Vagina (tissue), 2 donors: Measurements from ENCODE around the gene CPT2. TPM values are rescaled to one million over a fixed set of nuclear protein-coding genes. Genes with fewer than 3 reads are reported as not detected.
"Not testable (repeated sequence)": the region's sequence is repeated elsewhere in the genome, so short reads cannot be mapped to it uniquely, and the experiment has no call there.

Source experiments
- DNase-seq, 2 donors: peaks; one replicate each; pipeline ENCODE4 v3.0.0-alpha.2; 2017; ENCODE audit errors: extremely low spot score in 2 of 2
- H3K27ac ChIP-seq: fragments of 200-600 bp; sonication (generic); one replicate; pipeline ENCODE4 v1.5.1; 2019
- H3K27me3 ChIP-seq: fragments of 200-600 bp; sonication (generic); one replicate; pipeline ENCODE4 v1.5.1; 2019
- H3K36me3 ChIP-seq, 2 donors: fragments of 200-600 bp; sonication (generic); one replicate each; pipeline ENCODE4 v1.5.1; 2017 to 2019
- H3K4me1 ChIP-seq: fragments of 200-600 bp; sonication (generic); one replicate; pipeline ENCODE4 v1.5.1; 2019
- H3K4me3 ChIP-seq, 2 donors: fragments of 200-600 bp; sonication (generic); 1 replicate in 1 of 2; 2 replicates in 1 of 2; pipeline ENCODE4 v1.5.1; 2016 to 2019
- H3K9me3 ChIP-seq: fragments of 200-600 bp; sonication (generic); one replicate; pipeline ENCODE4 v1.5.1; 2019
- CTCF ChIP-seq, 3 experiments: fragments of 450-650 bp in 2 of 3; fragments of 200-600 bp in 1 of 3; sonication (generic) in 1 of 3; IDR thresholded peaks; one replicate each; pipeline ENCODE4 v1.5.1; 2017 to 2019; ENCODE audit warnings: antibody characterized with exemption in 3 of 3, mild to moderate bottlenecking in 2 of 3, moderate library complexity in 2 of 3
- POLR2A ChIP-seq, 2 donors: fragments of 450-650 bp; IDR thresholded peaks; one replicate each; pipeline ENCODE4 v1.6.1; 2017; ENCODE audit warnings: antibody characterized with exemption in 2 of 2, mild to moderate bottlenecking in 2 of 2, moderate library complexity in 2 of 2
- POLR2AphosphoS5 ChIP-seq, 2 donors: sonication (generic); formaldehyde crosslinking; IDR thresholded peaks; one replicate each; pipeline ENCODE4 v1.9.0; 2017; ENCODE audit warnings: antibody characterized with exemption in 2 of 2, mild to moderate bottlenecking in 2 of 2, low read depth in 1 of 2; ENCODE audit not compliant: insufficient read depth in 1 of 2
- intact Hi-C: fragments of 100-400 bp; cut with DNase I; formaldehyde crosslinking; loops from one replicate; pipeline ENCODE4 v1.15.1; 2023
- total RNA-seq: library from RNA; depleted of rRNA; stranded (reverse); fragments of >200 nt; gene quantifications from one replicate; pipeline ENCODE4 v1.2.3, GENCODE V29; 2016

Gene CPT2
- total RNA-seq, 1 donor from 2014 or later, result 16.7 TPM

GRCh38 chr1:53180951-53181350 is 15.7 kb upstream of the CPT2 start:
- DNase-seq, result no peak
- no peaks in the 10 kb centered on the region for H3K36me3 ChIP-seq
- intact Hi-C loops, result loop anchor here (10.0 kb wide), 1 partner anchor 276 kb away; no protein-coding TSS in a partner anchor
- TF ChIP-seq CTCF (IDR thresholded peaks at IDR 0.05) (no peak), POLR2A (IDR thresholded peaks at IDR 0.05) (no peak)
- peak overlapping the region; percentile 70 for H3K27ac ChIP-seq
- H3K27me3 ChIP-seq, result no peaks in the 10 kb centered on the region
- no peak overlapping the region for H3K4me3 ChIP-seq
- no peaks in the 10 kb centered on the region for H3K9me3 ChIP-seq
- H3K4me1 ChIP-seq, result peaks cover 23% of the 10 kb centered on the region

- Histone ChIP-seq H3K36me3 (no peaks in the 10 kb centered on the region), H3K27me3 (no peaks in the 10 kb centered on the region), H3K4me3 (no peak overlapping the region), H3K9me3 (no peaks in the 10 kb centered on the region), H3K27ac (peak overlapping the region; percentile 70), H3K4me1 (peaks cover 23% of the 10 kb centered on the region)
- DNase-seq, result no peak
- TF ChIP-seq CTCF (IDR thresholded peaks at IDR 0.05) (peak; percentile 65 to 80 (median 77)), POLR2A (IDR thresholded peaks at IDR 0.05) (no peak), POLR2AphosphoS5 (IDR thresholded peaks at IDR 0.05; ENCODE audit: insufficient read depth in 1 of 2, low read depth in 1 of 2) (peak in 1 of 2 donors; percentile 32)
- intact Hi-C loops, result loop anchor here (10.0 kb wide), 1 partner anchor 277 kb away; no protein-coding TSS in a partner anchor
These were observed 14.5 kb upstream of the CPT2 start for GRCh38 chr1:53182111-53182593.

GRCh38 chr1:53182716-53183094 is 13.9 kb upstream of the CPT2 start:
- Histone ChIP-seq H3K9me3 (no peaks in the 10 kb centered on the region), H3K27me3 (no peaks in the 10 kb centered on the region), H3K4me3 (no peak overlapping the region), H3K4me1 (peaks cover 23% of the 10 kb centered on the region), H3K36me3 (no peaks in the 10 kb centered on the region), H3K27ac (peak overlapping the region; percentile 70)
- no peak for TF ChIP-seq POLR2A (IDR thresholded peaks at IDR 0.05)
- TF ChIP-seq CTCF (IDR thresholded peaks at IDR 0.05), result no peak
- no peak for TF ChIP-seq POLR2AphosphoS5 (IDR thresholded peaks at IDR 0.05; ENCODE audit: insufficient read depth in 1 of 2, low read depth in 1 of 2)
- intact Hi-C loops, result loop anchor here (10.0 kb wide), 1 partner anchor 278 kb away; no protein-coding TSS in a partner anchor
- DNase-seq, result no peak

- H3K4me3 ChIP-seq, result no peak overlapping the region
- H3K27me3 ChIP-seq, result no peaks in the 10 kb centered on the region
- peak overlapping the region; percentile 70 for H3K27ac ChIP-seq
- H3K4me1 ChIP-seq, result peaks cover 23% of the 10 kb centered on the region
- H3K9me3 ChIP-seq, result no peaks in the 10 kb centered on the region
- intact Hi-C loops, result loop anchor here (10.0 kb wide), 1 partner anchor 279 kb away; no protein-coding TSS in a partner anchor
- H3K36me3 ChIP-seq, result no peaks in the 10 kb centered on the region
- no peak for DNase-seq
- TF ChIP-seq CTCF (IDR thresholded peaks at IDR 0.05) (no peak), POLR2A (IDR thresholded peaks at IDR 0.05) (no peak), POLR2AphosphoS5 (IDR thresholded peaks at IDR 0.05; ENCODE audit: insufficient read depth in 1 of 2, low read depth in 1 of 2) (no peak)
These were observed 13.3 kb upstream of the CPT2 start for GRCh38 chr1:53183095-53183990.

GRCh38 chr1:53185955-53186297 is 10.7 kb upstream of the CPT2 start:
- H3K4me3 ChIP-seq, H3K27me3 ChIP-seq, DNase-seq, H3K36me3 ChIP-seq, H3K27ac ChIP-seq, H3K9me3 ChIP-seq: not testable (repeated sequence)
- intact Hi-C loops, result loop anchor here (10.0 kb wide), 1 partner anchor 281 kb away; no protein-coding TSS in a partner anchor
- peaks cover 23% of the 10 kb centered on the region for H3K4me1 ChIP-seq
